ENCODE measurements around the gene ALK. TPM values are rescaled to one million over a fixed set of nuclear protein-coding genes. Genes with fewer than 3 reads are reported as not detected.

Gene ALK
- total and polyA plus RNA-seq, 12 donors, result 0.09 to 1.8 (median 0.53) TPM; not detected in 1

DNA sequence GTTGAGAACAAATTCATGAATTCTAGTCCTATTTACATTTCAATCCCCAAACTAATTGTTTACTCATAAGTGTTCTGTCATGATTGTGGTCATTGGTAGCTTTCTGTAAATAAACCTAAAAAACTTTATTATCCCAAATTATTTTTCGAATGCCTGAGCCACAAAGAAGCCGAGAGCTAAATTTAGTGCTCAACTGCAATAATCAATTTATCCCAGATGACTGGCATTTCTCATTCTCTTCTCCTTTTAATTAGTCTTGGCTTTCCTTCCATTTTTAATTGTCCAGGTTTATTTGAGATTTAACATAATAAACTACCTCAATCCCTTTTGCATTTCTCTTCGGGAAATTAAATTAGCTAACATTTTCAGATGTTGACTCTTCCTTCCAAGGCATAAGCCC is 308.3 kb downstream of the ALK start:
- H3K4me3 ChIP-seq, result no peak overlapping the region
- H3K9me3 ChIP-seq (replicated peaks in 1 of 3), result no peaks in the 10 kb centered on the region
- TF ChIP-seq, protein P1, sequence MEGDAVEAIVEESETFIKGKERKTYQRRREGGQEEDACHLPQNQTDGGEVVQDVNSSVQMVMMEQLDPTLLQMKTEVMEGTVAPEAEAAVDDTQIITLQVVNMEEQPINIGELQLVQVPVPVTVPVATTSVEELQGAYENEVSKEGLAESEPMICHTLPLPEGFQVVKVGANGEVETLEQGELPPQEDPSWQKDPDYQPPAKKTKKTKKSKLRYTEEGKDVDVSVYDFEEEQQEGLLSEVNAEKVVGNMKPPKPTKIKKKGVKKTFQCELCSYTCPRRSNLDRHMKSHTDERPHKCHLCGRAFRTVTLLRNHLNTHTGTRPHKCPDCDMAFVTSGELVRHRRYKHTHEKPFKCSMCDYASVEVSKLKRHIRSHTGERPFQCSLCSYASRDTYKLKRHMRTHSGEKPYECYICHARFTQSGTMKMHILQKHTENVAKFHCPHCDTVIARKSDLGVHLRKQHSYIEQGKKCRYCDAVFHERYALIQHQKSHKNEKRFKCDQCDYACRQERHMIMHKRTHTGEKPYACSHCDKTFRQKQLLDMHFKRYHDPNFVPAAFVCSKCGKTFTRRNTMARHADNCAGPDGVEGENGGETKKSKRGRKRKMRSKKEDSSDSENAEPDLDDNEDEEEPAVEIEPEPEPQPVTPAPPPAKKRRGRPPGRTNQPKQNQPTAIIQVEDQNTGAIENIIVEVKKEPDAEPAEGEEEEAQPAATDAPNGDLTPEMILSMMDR (IDR thresholded peaks at IDR 0.05), result no peak
- TF ChIP-seq POLR2A (IDR thresholded peaks at IDR 0.05), result no peak
- H3K27ac ChIP-seq, result no peak overlapping the region
- WGBS, 4 donors, result 73 to 85% (median 78%) methylated on average over 3 of the region's 3 CpGs
- intact Hi-C loops (cut with DNase I), result no loop called here
- no peak for DNase-seq
- no peaks in the 10 kb centered on the region for H3K27me3 ChIP-seq
- H3K36me3 ChIP-seq (replicated peaks in 1 of 2), result no peaks in the 10 kb centered on the region
- H3K4me1 ChIP-seq (replicated peaks in 1 of 2), result no peaks in the 10 kb centered on the region

DNA sequence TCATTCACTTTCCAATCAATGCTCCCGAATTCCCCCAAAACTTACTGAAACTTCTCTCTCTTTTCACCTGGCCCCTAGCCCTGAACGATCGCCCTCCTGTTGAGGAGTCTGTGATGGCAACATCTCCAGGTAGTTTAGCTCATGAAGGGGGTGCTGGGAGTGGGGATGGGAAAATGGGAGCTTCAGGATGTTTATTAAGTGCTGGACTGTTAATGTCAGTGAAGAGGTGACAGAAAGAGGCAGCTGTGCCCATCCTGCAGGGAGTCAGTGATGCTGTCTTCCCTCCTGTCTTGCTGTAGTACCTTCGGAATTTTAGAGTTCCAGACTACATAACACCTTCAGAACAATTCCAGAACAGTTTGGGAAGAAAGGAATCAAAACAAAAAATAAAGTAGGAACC is 308.8 kb downstream of the ALK start:
- no peaks in the 10 kb centered on the region for H3K4me1 ChIP-seq (replicated peaks in 1 of 2)
- no peak for DNase-seq
- WGBS, 4 donors, result 77 to 89% (median 80%) methylated on average over 4 of the region's 4 CpGs
- intact Hi-C loops (cut with DNase I), result no loop called here
- TF ChIP-seq, protein P1 (IDR thresholded peaks at IDR 0.05), result no peak
- TF ChIP-seq POLR2A (IDR thresholded peaks at IDR 0.05), result no peak
- no peaks in the 10 kb centered on the region for H3K36me3 ChIP-seq (replicated peaks in 1 of 2)
- no peak overlapping the region for H3K27ac ChIP-seq
- H3K27me3 ChIP-seq, result no peaks in the 10 kb centered on the region
- no peaks in the 10 kb centered on the region for H3K9me3 ChIP-seq (replicated peaks in 1 of 3)
- H3K4me3 ChIP-seq, result no peak overlapping the region

DNA sequence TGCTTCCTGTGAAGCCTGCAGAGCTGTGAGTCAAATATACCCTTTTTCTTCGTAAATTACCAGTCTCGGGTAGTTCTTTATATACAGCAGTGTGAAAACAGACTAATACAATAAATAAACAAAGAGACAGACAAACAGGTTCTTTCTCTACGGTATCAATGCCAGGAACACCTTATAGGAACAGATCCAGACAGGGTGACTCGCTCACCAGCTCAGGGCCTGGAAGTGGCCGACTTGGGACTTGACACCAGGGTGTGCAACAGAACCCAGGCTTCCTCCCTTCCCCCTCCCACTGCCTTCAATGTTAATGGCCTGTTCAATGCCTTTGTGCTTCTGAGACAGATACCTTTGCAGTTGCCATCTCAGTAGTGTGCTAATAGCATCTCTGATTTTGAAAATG is 309.5 kb downstream of the ALK start:
- Histone ChIP-seq H3K27ac (no peak overlapping the region), H3K27me3 (no peaks in the 10 kb centered on the region), H3K9me3 (replicated peaks in 1 of 3) (no peaks in the 10 kb centered on the region), H3K4me1 (replicated peaks in 1 of 2) (no peaks in the 10 kb centered on the region), H3K36me3 (replicated peaks in 1 of 2) (no peaks in the 10 kb centered on the region), H3K4me3 (no peak overlapping the region)
- WGBS, 4 donors, result 71 to 84% (median 75%) methylated on average over 5 of the region's 5 CpGs
- no peak for DNase-seq
- no peak for TF ChIP-seq POLR2A (IDR thresholded peaks at IDR 0.05)
- TF ChIP-seq, protein P1 (IDR thresholded peaks at IDR 0.05), result no peak
- intact Hi-C loops (cut with DNase I), result no loop called here

DNA sequence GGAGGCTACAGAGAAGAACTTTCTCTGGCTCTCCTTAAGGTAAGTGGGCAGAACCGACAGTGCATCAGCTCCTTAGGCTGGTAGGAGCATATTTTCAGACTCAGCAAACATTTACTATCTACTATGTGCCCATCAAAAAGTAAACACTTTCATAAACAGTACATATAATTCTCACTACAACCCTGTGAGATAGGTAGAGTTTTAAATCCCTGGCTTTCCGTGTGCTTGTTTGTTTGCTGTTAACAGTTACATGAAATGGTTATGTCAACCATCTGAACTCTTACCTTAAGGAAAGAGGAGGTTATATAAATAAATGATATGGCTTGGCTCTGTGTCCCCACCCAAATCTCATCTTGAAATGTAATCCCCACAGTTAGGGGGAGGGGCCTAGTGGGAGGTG is 310.1 kb downstream of the ALK start:
- DNase-seq, result no peak
- Histone ChIP-seq H3K9me3 (replicated peaks in 1 of 3) (no peaks in the 10 kb centered on the region), H3K27ac (no peak overlapping the region), H3K4me1 (replicated peaks in 1 of 2) (no peaks in the 10 kb centered on the region), H3K27me3 (no peaks in the 10 kb centered on the region), H3K4me3 (no peak overlapping the region), H3K36me3 (replicated peaks in 1 of 2) (no peaks in the 10 kb centered on the region)
- intact Hi-C loops (cut with DNase I), result no loop called here
- TF ChIP-seq, protein P1 (IDR thresholded peaks at IDR 0.05), result no peak
- TF ChIP-seq POLR2A (IDR thresholded peaks at IDR 0.05), result no peak
- 74 to 87% (median 83%) methylated on average over 2 of the region's 2 CpGs for WGBS, 4 donors
